K562 (cell line): ENCODE measurements around the gene PRRT1. TPM values are rescaled to one million over a fixed set of nuclear protein-coding genes. Genes with fewer than 3 reads are reported as not detected.

Experiments used
- AFF4 ChIP-seq: sonication (generic); formaldehyde crosslinking; IDR thresholded peaks from 2 replicates; pipeline ENCODE4 v1.8.0; 2023; ENCODE audit warnings: mild to moderate bottlenecking, missing genetic modification reagents
- ARHGAP35 ChIP-seq: fragments of 450-650 bp; IDR thresholded peaks from 2 replicates; pipeline ENCODE4 v1.6.1; 2018; ENCODE audit not compliant: partially characterized antibody
- CBFB ChIP-seq: sonication (generic); formaldehyde crosslinking; IDR thresholded peaks from 2 replicates; pipeline ENCODE4 v1.4.0; 2020; ENCODE audit warnings: mild to moderate bottlenecking, missing genetic modification reagents
- CBX1 ChIP-seq: sonication (generic); IDR thresholded peaks from 2 replicates; pipeline ENCODE4 v1.6.1; 2016; ENCODE audit warnings: antibody characterized with exemption, low read depth, mild to moderate bottlenecking
- EWSR1 ChIP-seq: fragments of 450-650 bp; IDR thresholded peaks from 2 replicates; pipeline ENCODE4 v1.6.1; 2018; ENCODE audit warnings: borderline replicate concordance, mild to moderate bottlenecking, low read depth, moderate library complexity; ENCODE audit not compliant: partially characterized antibody
- JUN ChIP-seq, 2 experiments: sonication (generic) in 1 of 2; formaldehyde crosslinking in 1 of 2; IDR thresholded peaks; 2 replicates each; pipeline versions ENCODE4 v1.6.1 to v1.8.0; 2012 to 2022; ENCODE audit warnings: borderline replicate concordance in 2 of 2, mild to moderate bottlenecking in 2 of 2, improper control_type of control experiment in 1 of 2, low read depth in 1 of 2, low read length in 1 of 2, missing genetic modification reagents in 1 of 2
- NR2F6 ChIP-seq: fragments of 450-650 bp; formaldehyde crosslinking; IDR thresholded peaks from 2 replicates; pipeline ENCODE4 v1.4.0; 2020; ENCODE audit warnings: mild to moderate bottlenecking
- PHB ChIP-seq: fragments of 250-450 bp; sonication (Bioruptor Pico); IDR thresholded peaks from 2 replicates; pipeline ENCODE4 v1.5.0; 2021
- POLR2G ChIP-seq: fragments of 200-400 bp; formaldehyde crosslinking; IDR thresholded peaks from 2 replicates; pipeline ENCODE4 v1.6.1; 2017; ENCODE audit warnings: low read depth, mild to moderate bottlenecking, antibody characterized with exemption, low read length, moderate library complexity
- RBFOX2 ChIP-seq: fragments of 200-400 bp; formaldehyde crosslinking; IDR thresholded peaks from 2 replicates; pipeline ENCODE4 v1.6.1; 2017; ENCODE audit warnings: low read depth, mild to moderate bottlenecking, low read length, moderate library complexity
- RNF2 ChIP-seq: sonication (generic); IDR thresholded peaks from 2 replicates; pipeline ENCODE4 v1.6.1; 2016
- SMARCA5 ChIP-seq: fragments of 450-650 bp; IDR thresholded peaks from 2 replicates; pipeline ENCODE4 v1.6.1; 2016
- TEAD4 ChIP-seq, 2 experiments: sonication (generic) in 1 of 2; formaldehyde crosslinking in 1 of 2; IDR thresholded peaks; 2 replicates each; pipeline versions ENCODE4 v1.6.1 to v1.8.0; 2012 to 2022; ENCODE audit warnings: borderline replicate concordance in 1 of 2, inconsistent platforms in 1 of 2, low read length in 1 of 2, mild to moderate bottlenecking in 1 of 2, missing genetic modification reagents in 1 of 2
- TRIM28 ChIP-seq: fragments of 450-650 bp; IDR thresholded peaks from 2 replicates; pipeline ENCODE4 v1.6.1; 2017
- ZNF318 ChIP-seq, 2 experiments: fragments of 450-650 bp; IDR thresholded peaks; 2 replicates each; pipeline ENCODE4 v1.6.1; 2016; ENCODE audit warnings: mild to moderate bottlenecking in 2 of 2, borderline replicate concordance in 1 of 2, low read depth in 1 of 2, moderate library complexity in 1 of 2
- ZNF507 ChIP-seq: conservative IDR thresholded peaks from 2 replicates; pipeline ENCODE4 v1.6.1; 2017; ENCODE audit warnings: missing genetic modification characterization, missing compliant biosample characterization
- ZNF696 ChIP-seq: fragments of 250-450 bp; sonication (Bioruptor Pico); conservative IDR thresholded peaks from 2 replicates; pipeline ENCODE4 v1.4.0; 2020; ENCODE audit warnings: mild to moderate bottlenecking, moderate library complexity
- polyA plus RNA-seq, 8 experiments: library from polyadenylated mRNA; depleted of rRNA in 4 of 8; stranded (reverse) in 5 of 8; unstranded in 3 of 8; fragments of >200 nt; fragmentation: Nextera tagmentation in 2 of 8; fragmentation: Illumina TruSeq in 1 of 8; extraction: Ambion mirVana in 2 of 8; extraction: Trizol in 1 of 8; gene quantifications; 2 replicates each; pipeline versions ENCODE4 v1.2.1 to v1.2.3, GENCODE V29; 2011 to 2014; ENCODE audit warnings: inconsistent platforms in 1 of 8, missing spikeins in 1 of 8
- total RNA-seq, 7 experiments: library from RNA; depleted of rRNA in 6 of 7; stranded (reverse); fragments of >200 nt in 6 of 7; fragmentation: Illumina TruSeq in 2 of 7; extraction: Trizol in 2 of 7; gene quantifications; 2 replicates each; pipeline versions ENCODE4 v1.2.1 to v1.2.3, GENCODE V29; 2011 to 2021; ENCODE audit warnings: low replicate concordance in 1 of 7

PRRT1 gene
- total and polyA plus RNA-seq, 9 of the 15 experiments (the other 6 are each of a cell fraction or from before 2014, with no cell fraction given): 0.14 to 3.5 (median 0.41) TPM

- TF ChIP-seq AFF4 (CRISPR knock-in tag) (no peak), PHB (CRISPR knock-in tag) (no peak), RBFOX2 (peak; percentile 68), TEAD4 (IDR thresholded peaks at IDR 0.05; ENCODE audit: low read length) (no peak), TEAD4 (CRISPR knock-in tag; IDR thresholded peaks at IDR 0.05; ENCODE audit: borderline replicate concordance) (peak; percentile 67; the same call in 1 of the 2 replicates), JUN (IDR thresholded peaks at IDR 0.05; ENCODE audit: borderline replicate concordance, low read depth, low read length) (no peak), JUN (CRISPR knock-in tag; IDR thresholded peaks at IDR 0.05; ENCODE audit: borderline replicate concordance) (no peak), ZNF318 (IDR thresholded peaks at IDR 0.05; ENCODE audit: borderline replicate concordance in 1 of 2, low read depth in 1 of 2) (no peak), ZNF507 (tag) (no peak), ARHGAP35 (peak; percentile 79), SMARCA5 (0 out of 2 replicates have a peak, but pooled peaks have one; percentile 36), NR2F6 (CRISPR knock-in tag) (no peak), ZNF696 (CRISPR knock-in tag) (no peak), CBX1 (no peak), EWSR1 (no peak), TRIM28 (no peak), POLR2G (peak; percentile 64), CBFB (CRISPR knock-in tag) (no peak), RNF2 (no peak)
Observed at GRCh38 chr6:32167154-32167760, 15.5 kb upstream of the PRRT1 start (continued).
